GM23338 (cell line): ENCODE results near the gene ACBD5. TPM values are rescaled to one million over a fixed set of nuclear protein-coding genes. Genes with fewer than 3 reads are reported as not detected.
A peak's percentile ranks its signal among the peaks of the same experiment; 100 is the strongest.

Experiments
- ATAC-seq: fragments of 200-7000 bp; cut with Tn5 transposase; 3 replicates; pipeline ENCODE4 v1.9.1; 2020
- DNase-seq: peaks from one replicate; pipeline ENCODE4 v3.0.0-alpha.2; 2015; ENCODE audit warnings: low spot score
- H2AFZ ChIP-seq: fragments of 200-600 bp; sonication (generic); 2 replicates; pipeline ENCODE4 v1.8.0; 2016; ENCODE audit warnings: antibody characterized with exemption, mild to moderate bottlenecking, moderate library complexity
- H3F3A ChIP-seq: fragments of 200-600 bp; sonication (generic); replicated peaks from 2 replicates; pipeline ENCODE4 v1.8.0; 2017; ENCODE audit warnings: antibody characterized with exemption, mixed run types, low read depth
- H3K27ac ChIP-seq: fragments of 200-600 bp; sonication (generic); 2 replicates; pipeline ENCODE4 v1.6.1; 2016; ENCODE audit warnings: low read depth
- H3K27me3 ChIP-seq: fragments of 200-600 bp; sonication (generic); 2 replicates; pipeline ENCODE4 v1.8.0; 2016; ENCODE audit warnings: mild to moderate bottlenecking, mixed run types, moderate library complexity; ENCODE audit not compliant: insufficient read depth
- H3K36me3 ChIP-seq: fragments of 200-600 bp; sonication (generic); 2 replicates; pipeline ENCODE4 v1.8.0; 2016; ENCODE audit warnings: mild to moderate bottlenecking; ENCODE audit not compliant: insufficient read depth
- H3K4me1 ChIP-seq: fragments of 200-600 bp; sonication (generic); 2 replicates; pipeline ENCODE4 v1.8.0; 2016; ENCODE audit warnings: mild to moderate bottlenecking, moderate library complexity; ENCODE audit not compliant: insufficient read depth
- H3K4me2 ChIP-seq: fragments of 200-600 bp; sonication (generic); 2 replicates; pipeline ENCODE4 v1.7.1; 2017; ENCODE audit warnings: mixed run types
- H3K4me3 ChIP-seq: fragments of 200-600 bp; sonication (generic); 2 replicates; pipeline ENCODE4 v1.6.1; 2016; ENCODE audit warnings: mixed run types
- H3K79me2 ChIP-seq: fragments of 200-600 bp; sonication (generic); replicated peaks from 2 replicates; pipeline ENCODE4 v1.8.0; 2017; ENCODE audit warnings: mild to moderate bottlenecking; ENCODE audit not compliant: insufficient read depth
- H3K9me2 ChIP-seq: fragments of 200-600 bp; sonication (generic); 2 replicates; pipeline ENCODE4 v1.8.0; 2017; ENCODE audit not compliant: insufficient read depth
- H4K20me1 ChIP-seq: fragments of 200-600 bp; sonication (generic); replicated peaks from 2 replicates; pipeline ENCODE4 v1.8.0; 2017; ENCODE audit warnings: mild to moderate bottlenecking; ENCODE audit not compliant: insufficient read depth
- H3K27ac Mint-ChIP-seq: 2 replicates; pipeline ENCODE4 v1.8.0; 2020; ENCODE audit warnings: inconsistent platforms, mild to moderate bottlenecking, moderate library complexity, mixed read lengths
- H3K27me3 Mint-ChIP-seq: 3 replicates; pipeline ENCODE4 v1.8.0; 2022; ENCODE audit warnings: low read depth, mild to moderate bottlenecking, moderate library complexity, mixed read lengths, inconsistent platforms; ENCODE audit not compliant: insufficient read depth, poor library complexity
- H3K36me3 Mint-ChIP-seq: 3 replicates; pipeline ENCODE4 v1.8.0; 2021; ENCODE audit warnings: low read depth, mild to moderate bottlenecking, inconsistent platforms, moderate library complexity, mixed read lengths
- H3K4me1 Mint-ChIP-seq: 3 replicates; pipeline ENCODE4 v1.8.0; 2020; ENCODE audit warnings: mild to moderate bottlenecking, inconsistent platforms, mixed read lengths
- H3K4me3 Mint-ChIP-seq: 3 replicates; pipeline ENCODE4 v1.8.0; 2021; ENCODE audit warnings: moderate library complexity, mild to moderate bottlenecking, inconsistent platforms, mixed read lengths
- H3K9me3 Mint-ChIP-seq: 3 replicates; pipeline ENCODE4 v1.8.0; 2020; ENCODE audit warnings: moderate library complexity, mild to moderate bottlenecking, inconsistent platforms, mixed read lengths
- CREB1 ChIP-seq: fragments of 250-450 bp; sonication (Bioruptor Pico); IDR thresholded peaks from 2 replicates; pipeline ENCODE4 v1.5.0; 2020; ENCODE audit warnings: low read depth, mild to moderate bottlenecking, moderate library complexity
- ETS1 ChIP-seq: IDR thresholded peaks from 2 replicates; pipeline ENCODE4 v1.6.1; 2016; ENCODE audit warnings: antibody characterized with exemption
- EZH2 ChIP-seq: fragments of 200-600 bp; sonication (generic); IDR thresholded peaks from one replicate; pipeline ENCODE4 v1.8.0; 2017; ENCODE audit warnings: antibody characterized with exemption, mild to moderate bottlenecking, low read depth; ENCODE audit not compliant: unreplicated experiment
- EZH2phosphoT487 ChIP-seq: fragments of 200-600 bp; sonication (generic); IDR thresholded peaks from one replicate; pipeline ENCODE4 v1.8.1; 2018; ENCODE audit warnings: antibody characterized with exemption; ENCODE audit not compliant: unreplicated experiment
- JUNB ChIP-seq: IDR thresholded peaks from one replicate; pipeline ENCODE4 v1.6.1; 2016; ENCODE audit warnings: antibody characterized with exemption; ENCODE audit not compliant: unreplicated experiment
- NANOG ChIP-seq: IDR thresholded peaks from 2 replicates; pipeline ENCODE4 v1.6.1; 2016; ENCODE audit warnings: antibody characterized with exemption, borderline replicate concordance
- POLR2AphosphoS5 ChIP-seq: IDR thresholded peaks from 2 replicates; pipeline ENCODE4 v1.6.1; 2016; ENCODE audit warnings: antibody characterized with exemption, low read depth
- STAT1 ChIP-seq: IDR thresholded peaks from one replicate; pipeline ENCODE4 v1.6.1; 2016; ENCODE audit warnings: antibody characterized with exemption; ENCODE audit not compliant: unreplicated experiment
- ZNF114 ChIP-seq: fragments of 250-450 bp; sonication (Bioruptor Pico); IDR thresholded peaks from 2 replicates; pipeline ENCODE4 v1.5.0; 2020; ENCODE audit warnings: mild to moderate bottlenecking, moderate library complexity
- polyA plus RNA-seq: library from polyadenylated mRNA; unstranded; fragments of >200 nt; fragmentation: Nextera tagmentation; extraction: Ambion mirVana; gene quantifications from 2 replicates; pipeline ENCODE4 v1.2.1, GENCODE V29; 2016
- total RNA-seq: library from RNA; depleted of rRNA; stranded (reverse); fragments of >200 nt; shearing (Covaris generic); gene quantifications from 2 replicates; pipeline ENCODE4 v1.2.3, GENCODE V29; 2014
- TF ChIP-seq, protein P1 (sequence below): IDR thresholded peaks from one replicate; pipeline ENCODE4 v1.6.1; 2018; ENCODE audit warnings: antibody characterized with exemption; ENCODE audit not compliant: unreplicated experiment
- TF ChIP-seq, protein P2 (sequence below), 2 experiments: fragments of 200-600 bp in 1 of 2; sonication (generic) in 1 of 2; conservative IDR thresholded peaks; 2 replicates each; pipeline versions ENCODE4 v1.5.1 to v1.6.1; 2016 to 2017; ENCODE audit warnings: antibody characterized with exemption in 2 of 2, low read depth in 2 of 2, mild to moderate bottlenecking in 2 of 2, moderate library complexity in 1 of 2

Gene ACBD5
- total and polyA plus RNA-seq, 2 experiments from 2014 or later: 9.8 to 10.1 TPM

- Histone ChIP-seq H2AFZ (no peak overlapping the region), H3K27ac (peak overlapping the region; percentile 99), H3K9me2 (no peaks in the 10 kb centered on the region), H3K4me3 (peak overlapping the region; percentile 90), H3K4me2 (peak overlapping the region; percentile 92), H3K27me3 (no peaks in the 10 kb centered on the region), H4K20me1 (peaks cover 37% of the 10 kb centered on the region), H3K36me3 (peaks cover 10% of the 10 kb centered on the region; the same call in 1 of the 2 replicates), H3K4me1 (peaks cover 13% of the 10 kb centered on the region), H3F3A (peaks cover 5% of the 10 kb centered on the region; the same call in 1 of the 2 replicates), H3K79me2 (peaks cover 88% of the 10 kb centered on the region)
- TF ChIP-seq EZH2phosphoT487 (no peak), NANOG (no peak)
- ATAC-seq (no peak), DNase-seq (no peak)
- Mint-ChIP-seq H3K36me3 (peaks cover 53% of the 10 kb centered on the region), H3K27ac (peak overlapping the region; percentile 99), H3K4me3 (peak overlapping the region; percentile 99), H3K4me1 (peaks cover 29% of the 10 kb centered on the region), H3K9me3 (no peaks in the 10 kb centered on the region), H3K27me3 (peaks cover 6% of the 10 kb centered on the region)
These were observed 87.3 kb downstream of the ACBD5 start for GRCh38 chr10:27153329-27153728.

DNA sequence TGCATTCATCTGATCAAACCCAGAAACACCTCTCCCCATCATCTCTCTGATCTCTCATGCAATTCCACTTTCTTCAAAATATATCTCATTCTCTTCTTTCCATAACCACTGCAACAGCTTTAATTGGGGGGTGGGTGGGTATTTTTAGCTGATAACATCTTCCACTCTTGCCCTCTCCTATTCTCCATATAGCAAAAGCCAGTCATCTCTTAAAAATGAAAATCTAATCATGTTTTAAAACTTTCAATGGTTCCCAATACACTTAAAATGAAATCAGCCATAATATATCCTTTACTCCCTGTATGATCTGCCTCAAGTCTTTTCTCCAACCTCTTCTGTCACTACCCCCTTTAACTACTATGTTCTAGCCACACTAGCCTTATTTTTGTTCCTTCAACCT is 87.9 kb downstream of the ACBD5 start:
- ATAC-seq: no peak
- Mint-ChIP-seq H3K4me3 (peak overlapping the region; percentile 99), H3K9me3 (no peaks in the 10 kb centered on the region), H3K27ac (no peak overlapping the region), H3K27me3 (peaks cover 6% of the 10 kb centered on the region), H3K4me1 (peaks cover 24% of the 10 kb centered on the region), H3K36me3 (peaks cover 53% of the 10 kb centered on the region)
- Histone ChIP-seq H3K4me3 (peak overlapping the region; percentile 90), H3K4me1 (peaks cover 13% of the 10 kb centered on the region), H4K20me1 (peaks cover 37% of the 10 kb centered on the region), H3K36me3 (peaks cover 5% of the 10 kb centered on the region), H3F3A (peaks cover 5% of the 10 kb centered on the region; the same call in 1 of the 2 replicates), H2AFZ (no peak overlapping the region), H3K9me2 (no peaks in the 10 kb centered on the region), H3K27me3 (no peaks in the 10 kb centered on the region), H3K27ac (no peak overlapping the region), H3K79me2 (peaks cover 88% of the 10 kb centered on the region), H3K4me2 (peak overlapping the region; percentile 92)
- no peak for DNase-seq
- TF ChIP-seq STAT1: no peak
- TF ChIP-seq, protein P1, sequence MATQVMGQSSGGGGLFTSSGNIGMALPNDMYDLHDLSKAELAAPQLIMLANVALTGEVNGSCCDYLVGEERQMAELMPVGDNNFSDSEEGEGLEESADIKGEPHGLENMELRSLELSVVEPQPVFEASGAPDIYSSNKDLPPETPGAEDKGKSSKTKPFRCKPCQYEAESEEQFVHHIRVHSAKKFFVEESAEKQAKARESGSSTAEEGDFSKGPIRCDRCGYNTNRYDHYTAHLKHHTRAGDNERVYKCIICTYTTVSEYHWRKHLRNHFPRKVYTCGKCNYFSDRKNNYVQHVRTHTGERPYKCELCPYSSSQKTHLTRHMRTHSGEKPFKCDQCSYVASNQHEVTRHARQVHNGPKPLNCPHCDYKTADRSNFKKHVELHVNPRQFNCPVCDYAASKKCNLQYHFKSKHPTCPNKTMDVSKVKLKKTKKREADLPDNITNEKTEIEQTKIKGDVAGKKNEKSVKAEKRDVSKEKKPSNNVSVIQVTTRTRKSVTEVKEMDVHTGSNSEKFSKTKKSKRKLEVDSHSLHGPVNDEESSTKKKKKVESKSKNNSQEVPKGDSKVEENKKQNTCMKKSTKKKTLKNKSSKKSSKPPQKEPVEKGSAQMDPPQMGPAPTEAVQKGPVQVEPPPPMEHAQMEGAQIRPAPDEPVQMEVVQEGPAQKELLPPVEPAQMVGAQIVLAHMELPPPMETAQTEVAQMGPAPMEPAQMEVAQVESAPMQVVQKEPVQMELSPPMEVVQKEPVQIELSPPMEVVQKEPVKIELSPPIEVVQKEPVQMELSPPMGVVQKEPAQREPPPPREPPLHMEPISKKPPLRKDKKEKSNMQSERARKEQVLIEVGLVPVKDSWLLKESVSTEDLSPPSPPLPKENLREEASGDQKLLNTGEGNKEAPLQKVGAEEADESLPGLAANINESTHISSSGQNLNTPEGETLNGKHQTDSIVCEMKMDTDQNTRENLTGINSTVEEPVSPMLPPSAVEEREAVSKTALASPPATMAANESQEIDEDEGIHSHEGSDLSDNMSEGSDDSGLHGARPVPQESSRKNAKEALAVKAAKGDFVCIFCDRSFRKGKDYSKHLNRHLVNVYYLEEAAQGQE: no peak
- TF ChIP-seq CREB1 (CRISPR knock-in tag): no peak
- TF ChIP-seq EZH2: no peak
- TF ChIP-seq, protein P2, sequence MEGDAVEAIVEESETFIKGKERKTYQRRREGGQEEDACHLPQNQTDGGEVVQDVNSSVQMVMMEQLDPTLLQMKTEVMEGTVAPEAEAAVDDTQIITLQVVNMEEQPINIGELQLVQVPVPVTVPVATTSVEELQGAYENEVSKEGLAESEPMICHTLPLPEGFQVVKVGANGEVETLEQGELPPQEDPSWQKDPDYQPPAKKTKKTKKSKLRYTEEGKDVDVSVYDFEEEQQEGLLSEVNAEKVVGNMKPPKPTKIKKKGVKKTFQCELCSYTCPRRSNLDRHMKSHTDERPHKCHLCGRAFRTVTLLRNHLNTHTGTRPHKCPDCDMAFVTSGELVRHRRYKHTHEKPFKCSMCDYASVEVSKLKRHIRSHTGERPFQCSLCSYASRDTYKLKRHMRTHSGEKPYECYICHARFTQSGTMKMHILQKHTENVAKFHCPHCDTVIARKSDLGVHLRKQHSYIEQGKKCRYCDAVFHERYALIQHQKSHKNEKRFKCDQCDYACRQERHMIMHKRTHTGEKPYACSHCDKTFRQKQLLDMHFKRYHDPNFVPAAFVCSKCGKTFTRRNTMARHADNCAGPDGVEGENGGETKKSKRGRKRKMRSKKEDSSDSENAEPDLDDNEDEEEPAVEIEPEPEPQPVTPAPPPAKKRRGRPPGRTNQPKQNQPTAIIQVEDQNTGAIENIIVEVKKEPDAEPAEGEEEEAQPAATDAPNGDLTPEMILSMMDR (conservative IDR thresholded peaks at IDR 0.05; ENCODE audit: low read depth in 2 of 2): no peak
- no peak for TF ChIP-seq POLR2AphosphoS5
- TF ChIP-seq ZNF114 (CRISPR knock-in tag): no peak
- TF ChIP-seq NANOG: no peak
- no peak for TF ChIP-seq JUNB
- no peak for TF ChIP-seq EZH2phosphoT487
- no peak for TF ChIP-seq ETS1
